GM19043 (cell line): ENCODE measurements around the gene TBC1D16.
"Not testable (repeated sequence)": the region's sequence is repeated elsewhere in the genome, so short reads cannot be mapped to it uniquely, and the experiment has no call there.

Experiments used
- ATAC-seq: cut with Tn5 transposase; IDR thresholded peaks from one replicate; pipeline ENCODE4 v1.9.1; 2021; ENCODE audit warnings: low read depth; ENCODE audit not compliant: unreplicated experiment

Gene TBC1D16

GRCh38 chr17:80006339-80006720, 29.3 kb downstream of the TBC1D16 start:
- no peak for ATAC-seq

- no peak for ATAC-seq
These were observed 30.0 kb downstream of the TBC1D16 start for GRCh38 chr17:80005360-80006338.

- ATAC-seq = no peak
These were observed 31.7 kb downstream of the TBC1D16 start for GRCh38 chr17:80003969-80004368.

- no peak for ATAC-seq
These were observed 32.8 kb downstream of the TBC1D16 start for GRCh38 chr17:80002690-80003490.

- no peak for ATAC-seq
These were observed 33.5 kb downstream of the TBC1D16 start for GRCh38 chr17:80002070-80002641.

- no peak for ATAC-seq
These were observed 34.5 kb downstream of the TBC1D16 start for GRCh38 chr17:80000981-80001775.

- no peak for ATAC-seq
These were observed 35.5 kb downstream of the TBC1D16 start for GRCh38 chr17:80000136-80000535.

GRCh38 chr17:79997011-79997660, 38.5 kb downstream of the TBC1D16 start:
- no peak for ATAC-seq

GRCh38 chr17:79996291-79996690, 39.4 kb downstream of the TBC1D16 start:
- ATAC-seq = no peak

GRCh38 chr17:79995696-79996095, 40.0 kb downstream of the TBC1D16 start:
- no peak for ATAC-seq

- ATAC-seq = no peak
These were observed 41.1 kb downstream of the TBC1D16 start for GRCh38 chr17:79994602-79995001.

- not testable (repeated sequence) for ATAC-seq
These were observed 41.5 kb downstream of the TBC1D16 start for GRCh38 chr17:79994228-79994569.

GRCh38 chr17:79993390-79994227, 42.1 kb downstream of the TBC1D16 start:
- no peak for ATAC-seq

- no peak for ATAC-seq
These were observed 42.9 kb downstream of the TBC1D16 start for GRCh38 chr17:79992649-79993389.

GRCh38 chr17:79991924-79992648, 43.6 kb downstream of the TBC1D16 start:
- ATAC-seq = no peak

GRCh38 chr17:79991140-79991923, 44.3 kb downstream of the TBC1D16 start:
- ATAC-seq = no peak

GRCh38 chr17:79990704-79991103, 45.0 kb downstream of the TBC1D16 start:
- no peak for ATAC-seq
